Neuronal stem cell (in vitro differentiated cells): ENCODE results near the gene AMZ1.

ENCODE experiments used
- DNase-seq: peaks from one replicate; pipeline ENCODE4 v3.0.0-alpha.2; 2013; ENCODE audit warnings: low spot score
- H2AFZ ChIP-seq: one replicate; pipeline ENCODE4 v1.6.1; 2013; ENCODE audit warnings: mild to moderate bottlenecking, low read length, inconsistent platforms
- H2AK5ac ChIP-seq: 2 replicates; pipeline ENCODE4 v1.6.1; 2013; ENCODE audit warnings: low read depth, mild to moderate bottlenecking, inconsistent platforms, low read length, moderate library complexity, mixed read lengths
- H2BK120ac ChIP-seq: 2 replicates; pipeline ENCODE4 v1.6.1; 2013; ENCODE audit warnings: low read depth, mild to moderate bottlenecking, inconsistent platforms, low read length, moderate library complexity, mixed read lengths
- H2BK12ac ChIP-seq: one replicate; pipeline ENCODE4 v1.6.1; 2013; ENCODE audit warnings: low read length, inconsistent platforms
- H2BK15ac ChIP-seq: 2 replicates; pipeline ENCODE4 v1.6.1; 2013; ENCODE audit warnings: mild to moderate bottlenecking, low read length, inconsistent platforms, mixed read lengths
- H2BK5ac ChIP-seq: one replicate; pipeline ENCODE4 v1.6.1; 2013; ENCODE audit warnings: inconsistent platforms, mild to moderate bottlenecking, low read length, moderate library complexity
- H3K14ac ChIP-seq: one replicate; pipeline ENCODE4 v1.6.1; 2013; ENCODE audit warnings: low read length, inconsistent platforms
- H3K18ac ChIP-seq: 2 replicates; pipeline ENCODE4 v1.6.1; 2013; ENCODE audit warnings: low read length, inconsistent platforms
- H3K23ac ChIP-seq: 2 replicates; pipeline ENCODE4 v1.6.1; 2013; ENCODE audit warnings: low read depth, mild to moderate bottlenecking, mixed read lengths, low read length, inconsistent platforms; ENCODE audit not compliant: poor library complexity
- H3K27ac ChIP-seq: replicated peaks from 3 replicates; pipeline ENCODE4 v1.5.1; 2013; ENCODE audit warnings: low read length, inconsistent platforms
- H3K27me3 ChIP-seq, 3 experiments: 2 replicates each; pipeline ENCODE4 v1.6.1; 2013; ENCODE audit warnings: low read length in 3 of 3, mild to moderate bottlenecking in 2 of 3, inconsistent platforms in 1 of 3, low read depth in 1 of 3, mixed read lengths in 1 of 3, moderate library complexity in 1 of 3; ENCODE audit not compliant: control insufficient read depth in 3 of 3, insufficient read depth in 3 of 3
- H3K36me3 ChIP-seq, 2 donors: replicated peaks in 1 of 2; 2 replicates each; pipeline ENCODE4 v1.6.1; 2013; ENCODE audit warnings: low read length in 2 of 2; ENCODE audit not compliant: control insufficient read depth in 2 of 2, insufficient read depth in 2 of 2
- H3K4ac ChIP-seq: 2 replicates; pipeline ENCODE4 v1.6.1; 2013; ENCODE audit warnings: inconsistent platforms, mild to moderate bottlenecking, low read length, moderate library complexity
- H3K4me1 ChIP-seq, 2 donors: 1 replicate in 1 of 2; 2 replicates in 1 of 2; pipeline ENCODE4 v1.6.1; 2013; ENCODE audit warnings: low read length in 2 of 2, low read depth in 1 of 2; ENCODE audit not compliant: control insufficient read depth in 2 of 2, insufficient read depth in 1 of 2
- H3K4me2 ChIP-seq: one replicate; pipeline ENCODE4 v1.6.1; 2013; ENCODE audit warnings: mild to moderate bottlenecking, low read length, inconsistent platforms; ENCODE audit not compliant: insufficient read depth, poor library complexity, severe bottlenecking
- H3K4me3 ChIP-seq, 2 donors: 2 replicates each; pipeline ENCODE4 v1.5.1; 2013; ENCODE audit warnings: low read length in 2 of 2, mild to moderate bottlenecking in 2 of 2, inconsistent platforms in 1 of 2, moderate library complexity in 1 of 2
- H3K79me1 ChIP-seq: one replicate; pipeline ENCODE4 v1.6.1; 2013; ENCODE audit warnings: low read depth, mild to moderate bottlenecking, inconsistent platforms, low read length, moderate library complexity
- H3K9ac ChIP-seq: one replicate; pipeline ENCODE4 v1.6.1; 2013; ENCODE audit warnings: mild to moderate bottlenecking, low read depth, low read length, inconsistent platforms; ENCODE audit not compliant: poor library complexity
- H3K9me3 ChIP-seq, 2 donors: replicated peaks in 1 of 2; 2 replicates each; pipeline versions ENCODE3 to v1.6.1; 2013; ENCODE audit warnings: low read length in 2 of 2, mild to moderate bottlenecking in 2 of 2, inconsistent platforms in 1 of 2, low read depth in 1 of 2, mixed read lengths in 1 of 2, moderate library complexity in 1 of 2; ENCODE audit not compliant: control insufficient read depth in 2 of 2, insufficient read depth in 1 of 2
- H4K8ac ChIP-seq: one replicate; pipeline ENCODE4 v1.6.1; 2013; ENCODE audit warnings: low read depth, mild to moderate bottlenecking, inconsistent platforms, low read length, moderate library complexity
- H4K91ac ChIP-seq: one replicate; pipeline ENCODE4 v1.6.1; 2013; ENCODE audit warnings: low read length, low read depth, mild to moderate bottlenecking, inconsistent platforms; ENCODE audit not compliant: poor library complexity
- WGBS, 2 donors: extraction: QIAGEN DNeasy Blood & Tissue Kit; methylation state at CpG; one replicate each; pipeline ENCODE4 v1.1.7; 2013; ENCODE audit warnings: missing lambda C conversion rate in 2 of 2, mixed read lengths in 1 of 2; ENCODE audit not compliant: insufficient read length in 2 of 2, insufficient replicate concordance in 1 of 2; ENCODE audit errors: extremely low coverage in 2 of 2; 5-methylcytosine and 5-hydroxymethylcytosine counted together

The AMZ1 gene

GRCh38 chr7:2755531-2755930 is 67.5 kb downstream of the AMZ1 start:
- H3K9me3 ChIP-seq: peaks cover 0 to 9% of the 10 kb centered on the region in 2 donors
- no peak overlapping the region for H3K23ac ChIP-seq
- no peak overlapping the region for H3K9ac ChIP-seq
- H3K4ac ChIP-seq: no peak overlapping the region
- H3K4me3 ChIP-seq: no peak overlapping the region
- no peak overlapping the region for H4K8ac ChIP-seq
- no peak overlapping the region for H2BK15ac ChIP-seq
- H3K14ac ChIP-seq: no peak overlapping the region
- no peak overlapping the region for H2BK5ac ChIP-seq
- DNase-seq: no peak
- peaks cover under 1 to 12% of the 10 kb centered on the region in 2 donors for H3K36me3 ChIP-seq
- H3K79me1 ChIP-seq: peaks cover 5% of the 10 kb centered on the region
- H3K4me2 ChIP-seq: no peak overlapping the region
- no peak overlapping the region for H4K91ac ChIP-seq
- no peak overlapping the region for H3K18ac ChIP-seq
- H3K27me3 ChIP-seq: no peaks in the 10 kb centered on the region
- H3K4me1 ChIP-seq: peaks cover 11 to 13% of the 10 kb centered on the region in 2 donors
- H2BK120ac ChIP-seq: no peak overlapping the region
- H3K27ac ChIP-seq: no peak overlapping the region
- no peak overlapping the region for H2AK5ac ChIP-seq
- H2BK12ac ChIP-seq: no peak overlapping the region
- no peak overlapping the region for H2AFZ ChIP-seq

- no peak overlapping the region for H3K4me3 ChIP-seq
These were observed 69.4 kb downstream of the AMZ1 start for GRCh38 chr7:2757361-2757903.

DNA sequence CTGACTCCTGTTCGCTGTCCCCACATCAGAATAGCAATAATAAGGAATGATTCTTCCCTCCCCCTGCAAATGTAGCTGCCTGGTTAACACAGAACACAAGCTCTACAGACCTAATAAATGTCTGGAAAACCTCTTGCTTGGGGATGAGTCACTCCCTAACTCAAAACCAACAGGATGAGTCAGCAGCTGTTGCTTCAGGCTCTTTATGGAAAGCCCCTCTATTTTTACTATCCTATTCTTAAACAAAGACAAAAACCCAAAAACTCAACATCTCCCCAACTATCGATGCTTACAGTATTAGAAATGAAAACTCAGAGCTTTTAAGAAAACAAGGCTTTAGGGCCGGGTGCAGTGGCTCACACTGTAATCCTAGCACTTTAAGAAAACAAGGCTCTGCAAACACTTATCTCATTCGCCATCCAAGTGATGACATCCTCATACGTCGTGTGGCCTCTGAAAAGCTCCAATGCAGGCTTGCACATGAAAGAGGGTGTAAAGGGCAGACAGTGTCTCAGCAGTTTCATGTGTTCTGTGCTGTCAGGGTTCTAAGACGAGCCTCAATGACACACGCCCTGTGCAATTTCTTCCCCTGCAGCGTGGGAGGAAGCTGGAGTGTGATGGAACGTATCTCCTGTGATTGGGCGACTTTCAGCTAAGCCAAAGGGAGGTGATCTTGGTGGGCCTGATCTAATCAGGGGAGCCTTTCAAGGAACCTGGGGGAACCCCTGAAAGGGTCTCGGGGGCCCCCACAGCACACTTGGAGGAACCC is 70.1 kb downstream of the AMZ1 start:
- no peak overlapping the region for H2BK120ac ChIP-seq
- H3K18ac ChIP-seq: no peak overlapping the region
- peaks cover 0 to 7% of the 10 kb centered on the region in 2 donors for H3K9me3 ChIP-seq
- no peak overlapping the region for H2BK12ac ChIP-seq
- peak overlapping the region; percentile 3 for H3K27ac ChIP-seq
- WGBS, 2 donors: 100% methylated on average over 1 of the region's 12 CpGs
- peaks cover 11 to 15% of the 10 kb centered on the region in 2 donors for H3K4me1 ChIP-seq
- no peak overlapping the region for H4K8ac ChIP-seq
- DNase-seq: no peak
- no peak overlapping the region for H3K4ac ChIP-seq
- no peak overlapping the region for H4K91ac ChIP-seq
- H3K4me2 ChIP-seq: no peak overlapping the region
- H2BK15ac ChIP-seq: no peak overlapping the region
- H3K36me3 ChIP-seq: peaks cover 0 to 20% of the 10 kb centered on the region in 2 donors
- H3K23ac ChIP-seq: no peak overlapping the region
- no peak overlapping the region for H3K9ac ChIP-seq
- H2AK5ac ChIP-seq: no peak overlapping the region
- H3K4me3 ChIP-seq: no peak overlapping the region
- no peaks in the 10 kb centered on the region for H3K27me3 ChIP-seq
- peaks cover 6% of the 10 kb centered on the region for H3K79me1 ChIP-seq
- no peak overlapping the region for H2BK5ac ChIP-seq
- H2AFZ ChIP-seq: no peak overlapping the region
- H3K14ac ChIP-seq: no peak overlapping the region

More at GRCh38 chr7:2757361-2757903, 69.4 kb downstream of the AMZ1 start:
- no peak for DNase-seq
- H3K9ac ChIP-seq: no peak overlapping the region
- H2BK5ac ChIP-seq: no peak overlapping the region
- H2BK15ac ChIP-seq: no peak overlapping the region
- H3K23ac ChIP-seq: no peak overlapping the region
- H3K14ac ChIP-seq: no peak overlapping the region
- peaks cover 11 to 15% of the 10 kb centered on the region in 2 donors for H3K4me1 ChIP-seq
- H3K4ac ChIP-seq: no peak overlapping the region
- no peak overlapping the region for H2AK5ac ChIP-seq
- peaks cover 0 to 20% of the 10 kb centered on the region in 2 donors for H3K36me3 ChIP-seq
- no peak overlapping the region for H2BK12ac ChIP-seq
- no peaks in the 10 kb centered on the region for H3K27me3 ChIP-seq
- no peak overlapping the region for H2AFZ ChIP-seq
- H3K79me1 ChIP-seq: peaks cover 6% of the 10 kb centered on the region
- H3K18ac ChIP-seq: no peak overlapping the region
- H4K8ac ChIP-seq: no peak overlapping the region
- H3K9me3 ChIP-seq: peaks cover 0 to 7% of the 10 kb centered on the region in 2 donors
- H3K4me2 ChIP-seq: no peak overlapping the region
- no peak overlapping the region for H3K27ac ChIP-seq
- no CpG with 5 or more reads among the region's 11 CpGs for WGBS, 2 donors
- no peak overlapping the region for H2BK120ac ChIP-seq
- no peak overlapping the region for H4K91ac ChIP-seq

GRCh38 chr7:2758673-2759616 is 70.9 kb downstream of the AMZ1 start:
- H3K4me2 ChIP-seq: no peak overlapping the region
- peaks cover 0 to 7% of the 10 kb centered on the region in 2 donors for H3K9me3 ChIP-seq
- peaks cover 15 to 16% of the 10 kb centered on the region in 2 donors for H3K4me1 ChIP-seq
- no peak for DNase-seq
- H3K9ac ChIP-seq: no peak overlapping the region
- no peak overlapping the region for H3K14ac ChIP-seq
- no peak overlapping the region for H2BK120ac ChIP-seq
- H3K36me3 ChIP-seq: peaks cover 0 to 20% of the 10 kb centered on the region in 2 donors
- H4K8ac ChIP-seq: no peak overlapping the region
- H3K4ac ChIP-seq: no peak overlapping the region
- no peak overlapping the region for H2AFZ ChIP-seq
- no peak overlapping the region for H4K91ac ChIP-seq
- H3K27me3 ChIP-seq: no peaks in the 10 kb centered on the region
- no peak overlapping the region for H3K23ac ChIP-seq
- no peak overlapping the region for H3K18ac ChIP-seq
- no CpG with 5 or more reads among the region's 18 CpGs for WGBS, 2 donors
- H2BK12ac ChIP-seq: no peak overlapping the region
- H2BK5ac ChIP-seq: no peak overlapping the region
- H3K79me1 ChIP-seq: peaks cover 6% of the 10 kb centered on the region
- H2AK5ac ChIP-seq: no peak overlapping the region
- H3K27ac ChIP-seq: no peak overlapping the region
- H2BK15ac ChIP-seq: no peak overlapping the region
- no peak overlapping the region for H3K4me3 ChIP-seq
